Transverse colon (tissue), 4 donors: Measurements from ENCODE around the gene XRCC5.

Experiments used
- CTCF ChIP-seq, 5 experiments: fragments of 200-600 bp in 3 of 5; fragments of 450-650 bp in 2 of 5; sonication (generic) in 3 of 5; IDR thresholded peaks; 1 replicate in 2 of 5; 2 replicates in 3 of 5; pipeline ENCODE4 v1.5.1; 2016 to 2017; ENCODE audit warnings: antibody characterized with exemption in 5 of 5, inconsistent platforms in 3 of 5, mild to moderate bottlenecking in 2 of 5, moderate library complexity in 1 of 5
- POLR2A ChIP-seq: fragments of 450-650 bp; IDR thresholded peaks from one replicate; pipeline ENCODE4 v1.6.1; 2016; ENCODE audit warnings: antibody characterized with exemption, mild to moderate bottlenecking, moderate library complexity
- POLR2AphosphoS5 ChIP-seq, 3 donors: sonication (generic); formaldehyde crosslinking; IDR thresholded peaks; one replicate each; pipeline ENCODE4 v1.6.1; 2016; ENCODE audit warnings: antibody characterized with exemption in 3 of 3

GRCh38 chr2:216144372-216144771, 35.2 kb downstream of the XRCC5 start:
- TF ChIP-seq CTCF (IDR thresholded peaks at IDR 0.05): no peak
- no peak for TF ChIP-seq POLR2A
- TF ChIP-seq POLR2AphosphoS5 (IDR thresholded peaks at IDR 0.05): no peak
